GM23248 (cell line): ENCODE data around the gene DAB1.

Source experiments
- EZH2 ChIP-seq: fragments of 200-600 bp; sonication (generic); IDR thresholded peaks from 2 replicates; pipeline ENCODE4 v1.6.1; 2018; ENCODE audit warnings: antibody characterized with exemption, mild to moderate bottlenecking; ENCODE audit not compliant: insufficient read depth, poor library complexity, severe bottlenecking
- EZH2phosphoT487 ChIP-seq: fragments of 200-600 bp; sonication (generic); IDR thresholded peaks from 2 replicates; pipeline ENCODE4 v1.6.1; 2018; ENCODE audit warnings: antibody characterized with exemption, moderate library complexity, mild to moderate bottlenecking, low read depth; ENCODE audit not compliant: insufficient read depth

DNA sequence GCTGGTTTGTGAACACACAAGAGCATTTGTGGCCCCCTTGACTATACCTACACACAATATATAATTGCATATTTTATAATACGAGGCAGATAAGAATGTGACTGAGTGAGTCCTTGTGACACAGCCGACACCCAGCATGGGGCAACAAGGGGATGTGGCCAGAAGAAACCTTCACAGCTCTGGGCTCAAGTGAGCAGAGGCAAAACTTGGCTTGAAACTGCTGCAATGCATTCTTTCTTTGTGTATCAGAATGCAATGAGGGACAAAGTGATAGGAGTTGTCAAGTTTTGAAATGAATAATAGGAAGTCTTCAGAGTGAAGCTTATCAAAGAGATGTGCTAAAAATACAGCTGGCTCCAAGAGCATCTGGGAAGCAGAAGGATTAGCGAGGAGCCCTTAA lies 334.0 kb downstream of the DAB1 start:
- TF ChIP-seq EZH2 (no peak), EZH2phosphoT487 (no peak)
